Lower lobe of right lung (tissue), 2 donors: Measurements from ENCODE around the gene AOAH. TPM values are rescaled to one million over a fixed set of nuclear protein-coding genes. Genes with fewer than 3 reads are reported as not detected.

Source experiments
- ATAC-seq, 2 donors: fragments of 200-7000 bp; cut with Tn5 transposase; one replicate each; pipeline ENCODE4 v1.9.1; 2020 to 2022; ENCODE audit warnings: mild to moderate bottlenecking in 2 of 2, moderate library complexity in 2 of 2
- DNase-seq: peaks from one replicate; pipeline ENCODE4 v3.0.0-alpha.2; 2020
- H3K27ac ChIP-seq: fragments of 200-600 bp; one replicate; pipeline ENCODE4 v1.8.0; 2022
- H3K27me3 ChIP-seq: fragments of 200-600 bp; one replicate; pipeline ENCODE4 v1.8.0; 2022; ENCODE audit warnings: low read depth
- H3K36me3 ChIP-seq: fragments of 200-600 bp; one replicate; pipeline ENCODE4 v1.8.0; 2022; ENCODE audit warnings: mild to moderate bottlenecking
- H3K4me1 ChIP-seq: fragments of 200-600 bp; one replicate; pipeline ENCODE4 v1.8.0; 2022
- H3K4me3 ChIP-seq: fragments of 200-600 bp; one replicate; pipeline ENCODE4 v1.8.0; 2022; ENCODE audit warnings: mild to moderate bottlenecking
- H3K9me3 ChIP-seq: fragments of 200-600 bp; one replicate; pipeline ENCODE4 v1.8.0; 2022
- CTCF ChIP-seq: fragments of 200-600 bp; IDR thresholded peaks from one replicate; pipeline ENCODE4 v1.8.0; 2022; ENCODE audit warnings: antibody characterized with exemption, mild to moderate bottlenecking
- intact Hi-C: fragments of 100-400 bp; cut with DNase I; formaldehyde crosslinking; loops from one replicate; pipeline ENCODE4 v1.11.0; 2022
- total RNA-seq: library from RNA; stranded (reverse); fragmentation: NEBNext Ultra II Directional; extraction: Animal tissue kit (Norgen Biotek cat#: 25700); gene quantifications from one replicate; pipeline ENCODE4 v1.2.1, GENCODE V29; 2021
- donor health status: DM: no; HTN: yes; CAD: no; lungs with severe emphysema.

Gene AOAH
- total RNA-seq, 1 donor from 2014 or later: 29.2 TPM

- no peak overlapping the region for H3K4me3 ChIP-seq
- TF ChIP-seq CTCF: no peak
- no peaks in the 10 kb centered on the region for H3K9me3 ChIP-seq
- no peaks in the 10 kb centered on the region for H3K27me3 ChIP-seq
- no peak overlapping the region for H3K27ac ChIP-seq
- H3K36me3 ChIP-seq: no peaks in the 10 kb centered on the region
- no peak for DNase-seq
- ATAC-seq: no peak
- H3K4me1 ChIP-seq: no peaks in the 10 kb centered on the region
- intact Hi-C loops: no loop called here
Observed at GRCh38 chr7:36642414-36642813, 81.9 kb downstream of the AOAH start.

GRCh38 chr7:36642010-36642409 is 82.3 kb downstream of the AOAH start:
- no peaks in the 10 kb centered on the region for H3K27me3 ChIP-seq
- H3K4me1 ChIP-seq: no peaks in the 10 kb centered on the region
- no peak overlapping the region for H3K4me3 ChIP-seq
- ATAC-seq: no peak
- TF ChIP-seq CTCF: no peak
- H3K36me3 ChIP-seq: no peaks in the 10 kb centered on the region
- H3K9me3 ChIP-seq: no peaks in the 10 kb centered on the region
- no peak overlapping the region for H3K27ac ChIP-seq
- no peak for DNase-seq
- intact Hi-C loops: no loop called here

GRCh38 chr7:36640682-36641081 is 83.6 kb downstream of the AOAH start:
- Histone ChIP-seq H3K27ac (no peak overlapping the region), H3K27me3 (no peaks in the 10 kb centered on the region), H3K4me3 (no peak overlapping the region), H3K36me3 (no peaks in the 10 kb centered on the region), H3K9me3 (no peaks in the 10 kb centered on the region), H3K4me1 (no peaks in the 10 kb centered on the region)
- ATAC-seq (no peak), DNase-seq (no peak)
- no peak for TF ChIP-seq CTCF
- intact Hi-C loops: no loop called here

- no peak for TF ChIP-seq CTCF
- DNase-seq: no peak
Observed at GRCh38 chr7:36639826-36640225, 84.5 kb downstream of the AOAH start.

GRCh38 chr7:36638586-36639263 is 85.6 kb downstream of the AOAH start:
- no peaks in the 10 kb centered on the region for H3K36me3 ChIP-seq
- H3K4me3 ChIP-seq: no peak overlapping the region
- ATAC-seq (no peak), DNase-seq (no peak)
- no peaks in the 10 kb centered on the region for H3K4me1 ChIP-seq
- no peaks in the 10 kb centered on the region for H3K27me3 ChIP-seq
- intact Hi-C loops: no loop called here
- TF ChIP-seq CTCF: no peak
- no peaks in the 10 kb centered on the region for H3K9me3 ChIP-seq
- no peak overlapping the region for H3K27ac ChIP-seq

More at GRCh38 chr7:36639826-36640225, 84.5 kb downstream of the AOAH start:
- Histone ChIP-seq H3K4me3 (no peak overlapping the region), H3K36me3 (no peaks in the 10 kb centered on the region), H3K27me3 (no peaks in the 10 kb centered on the region), H3K27ac (no peak overlapping the region), H3K4me1 (no peaks in the 10 kb centered on the region), H3K9me3 (no peaks in the 10 kb centered on the region)
- peak; percentile 49 to 60 for ATAC-seq
- intact Hi-C loops: no loop called here
